ENCODE data around the gene ROR1. TPM values are rescaled to one million over a fixed set of nuclear protein-coding genes. Genes with fewer than 3 reads are reported as not detected.

ROR1 gene
- total and polyA plus RNA-seq, 2 of the 4 experiments (the other 2 are of a cell fraction) = 4.4 to 10.0 TPM

DNA sequence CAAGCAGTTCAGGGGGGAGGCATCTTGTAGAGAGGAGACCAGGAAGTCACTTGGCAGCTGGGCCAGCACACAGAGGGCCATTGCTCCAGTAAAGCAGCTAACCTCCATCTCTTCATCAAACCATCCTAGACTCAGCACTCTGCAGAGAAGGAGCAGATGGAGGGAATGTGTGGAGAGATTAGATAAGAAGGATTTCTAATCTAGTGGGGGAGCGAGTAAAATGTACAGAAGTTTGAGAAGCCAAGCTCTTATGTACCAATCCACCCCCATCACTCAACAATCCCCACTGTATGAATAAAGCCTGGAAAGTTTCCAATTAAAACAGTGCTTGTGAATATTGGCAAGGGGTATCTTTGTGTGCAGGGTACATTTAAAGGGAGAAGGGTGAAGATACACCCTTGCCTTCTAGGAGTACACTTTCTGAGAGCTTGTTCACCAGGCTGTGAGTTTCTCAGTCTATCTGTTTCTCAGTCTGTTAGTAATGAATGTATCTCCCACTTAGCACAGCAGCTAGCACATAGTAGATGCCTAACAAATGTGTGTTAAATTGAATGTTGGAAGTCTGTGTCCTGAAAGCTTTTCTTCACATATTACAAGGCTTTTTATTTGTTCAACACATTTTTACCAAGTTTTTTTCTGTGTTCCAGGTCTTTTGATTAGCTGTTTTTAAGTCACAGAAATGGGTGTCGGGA lies 286.9 kb downstream of the ROR1 start:
- Histone ChIP-seq H3K4me3 (ENCODE audit: insufficient read depth, low read depth, low read length) (no peak overlapping the region), H2AK9ac (replicated peaks; ENCODE audit: low read depth, low read length, poor library complexity) (no peak overlapping the region), H3K14ac (replicated peaks; ENCODE audit: low read depth, low read length) (no peak overlapping the region), H2AFZ (replicated peaks; ENCODE audit: low read length, poor library complexity) (no peak overlapping the region), H4K8ac (ENCODE audit: low read depth in 2 of 2, low read length in 2 of 2) (no peak overlapping the region), H4K5ac (ENCODE audit: low read depth, low read length) (no peak overlapping the region), H3K4me2 (ENCODE audit: low read depth, low read length) (no peak overlapping the region), H4K91ac (ENCODE audit: insufficient read depth, low read depth, low read length) (no peak overlapping the region), H2BK15ac (ENCODE audit: low read depth, low read length) (no peak overlapping the region), H3K23ac (ENCODE audit: low read depth, low read length) (no peak overlapping the region), H3K4me1 (ENCODE audit: control insufficient read depth, insufficient read depth, low read length) (no peaks in the 10 kb centered on the region; the same call in 1 of the 2 replicates), H2AK5ac (ENCODE audit: low read depth, low read length) (no peak overlapping the region), H3K4ac (ENCODE audit: low read depth, low read length) (no peak overlapping the region), H2BK5ac (ENCODE audit: low read depth, low read length, poor library complexity, severe bottlenecking) (no peak overlapping the region), H4K20me1 (ENCODE audit: insufficient read depth, low read length) (no peaks in the 10 kb centered on the region), H3K18ac (ENCODE audit: low read depth, low read length) (no peak overlapping the region), H3K9me1 (ENCODE audit: insufficient read depth, low read length) (no peaks in the 10 kb centered on the region), H2BK20ac (ENCODE audit: low read depth, low read length) (no peak overlapping the region), H3K27ac (ENCODE audit: insufficient read depth, low read length) (no peak overlapping the region), H3K9me3 (ENCODE audit: control insufficient read depth, insufficient read depth, low read length) (no peaks in the 10 kb centered on the region), H3K79me1 (ENCODE audit: low read depth in 1 of 2, low read length in 2 of 2) (no peaks in the 10 kb centered on the region), H2BK120ac (ENCODE audit: low read depth, low read length) (no peak overlapping the region), H3K36me3 (ENCODE audit: control insufficient read depth, insufficient read depth, low read length) (no peaks in the 10 kb centered on the region), H3K27me3 (ENCODE audit: control insufficient read depth, insufficient read depth, low read length) (peaks cover 4% of the 10 kb centered on the region; the same call in 1 of the 2 replicates), H3K9ac (ENCODE audit: low read depth, low read length) (no peak overlapping the region), H3K56ac (ENCODE audit: extremely low read depth, insufficient read depth, low read length) (no peak overlapping the region)
- DNase-seq = no peak
- ATAC-seq (ENCODE audit: low read depth) = no peak
- dilution Hi-C loops (cut with HindIII; ENCODE audit: low sequenced_read_pairs, unreplicated experiment) = no loop called here
- CTCF ChIA-PET = no interaction called here
- no CpG with 5 or more reads among the region's 2 CpGs for WGBS, 2 experiments (ENCODE audit: extremely low coverage in 2 of 2, insufficient read length in 1 of 2)
- POLR2A ChIA-PET (ENCODE audit: unreplicated experiment) = no interaction called here
- BruUV-seq (replicated peaks) = no TSS peak
- TF ChIP-seq RCOR1 (IDR thresholded peaks at IDR 0.05; ENCODE audit: insufficient replicate concordance, low read length) = no peak
- TF ChIP-seq MXI1 (IDR thresholded peaks at IDR 0.05; ENCODE audit: borderline replicate concordance, low read depth, low read length) = no peak
- TF ChIP-seq NFE2L2 (IDR thresholded peaks at IDR 0.05; ENCODE audit: low read depth, low read length) = no peak
- no peak for TF ChIP-seq RFX5 (IDR thresholded peaks at IDR 0.05; ENCODE audit: low read depth, low read length)
- TF ChIP-seq BHLHE40 (IDR thresholded peaks at IDR 0.05; ENCODE audit: low read depth, low read length) = no peak
- TF ChIP-seq POLR2A (IDR thresholded peaks at IDR 0.05; ENCODE audit: low read depth, low read length) = no peak
- TF ChIP-seq CHD1 (IDR thresholded peaks at IDR 0.05; ENCODE audit: low read depth, low read length) = no peak
- TF ChIP-seq, protein P1, sequence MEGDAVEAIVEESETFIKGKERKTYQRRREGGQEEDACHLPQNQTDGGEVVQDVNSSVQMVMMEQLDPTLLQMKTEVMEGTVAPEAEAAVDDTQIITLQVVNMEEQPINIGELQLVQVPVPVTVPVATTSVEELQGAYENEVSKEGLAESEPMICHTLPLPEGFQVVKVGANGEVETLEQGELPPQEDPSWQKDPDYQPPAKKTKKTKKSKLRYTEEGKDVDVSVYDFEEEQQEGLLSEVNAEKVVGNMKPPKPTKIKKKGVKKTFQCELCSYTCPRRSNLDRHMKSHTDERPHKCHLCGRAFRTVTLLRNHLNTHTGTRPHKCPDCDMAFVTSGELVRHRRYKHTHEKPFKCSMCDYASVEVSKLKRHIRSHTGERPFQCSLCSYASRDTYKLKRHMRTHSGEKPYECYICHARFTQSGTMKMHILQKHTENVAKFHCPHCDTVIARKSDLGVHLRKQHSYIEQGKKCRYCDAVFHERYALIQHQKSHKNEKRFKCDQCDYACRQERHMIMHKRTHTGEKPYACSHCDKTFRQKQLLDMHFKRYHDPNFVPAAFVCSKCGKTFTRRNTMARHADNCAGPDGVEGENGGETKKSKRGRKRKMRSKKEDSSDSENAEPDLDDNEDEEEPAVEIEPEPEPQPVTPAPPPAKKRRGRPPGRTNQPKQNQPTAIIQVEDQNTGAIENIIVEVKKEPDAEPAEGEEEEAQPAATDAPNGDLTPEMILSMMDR (conservative IDR thresholded peaks at IDR 0.05; ENCODE audit: low read depth, low read length) = no peak
- TF ChIP-seq, protein P2, sequence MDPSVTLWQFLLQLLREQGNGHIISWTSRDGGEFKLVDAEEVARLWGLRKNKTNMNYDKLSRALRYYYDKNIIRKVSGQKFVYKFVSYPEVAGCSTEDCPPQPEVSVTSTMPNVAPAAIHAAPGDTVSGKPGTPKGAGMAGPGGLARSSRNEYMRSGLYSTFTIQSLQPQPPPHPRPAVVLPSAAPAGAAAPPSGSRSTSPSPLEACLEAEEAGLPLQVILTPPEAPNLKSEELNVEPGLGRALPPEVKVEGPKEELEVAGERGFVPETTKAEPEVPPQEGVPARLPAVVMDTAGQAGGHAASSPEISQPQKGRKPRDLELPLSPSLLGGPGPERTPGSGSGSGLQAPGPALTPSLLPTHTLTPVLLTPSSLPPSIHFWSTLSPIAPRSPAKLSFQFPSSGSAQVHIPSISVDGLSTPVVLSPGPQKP (IDR thresholded peaks at IDR 0.05; ENCODE audit: borderline replicate concordance, low read depth, low read length) = no peak
- TF ChIP-seq, protein P3, sequence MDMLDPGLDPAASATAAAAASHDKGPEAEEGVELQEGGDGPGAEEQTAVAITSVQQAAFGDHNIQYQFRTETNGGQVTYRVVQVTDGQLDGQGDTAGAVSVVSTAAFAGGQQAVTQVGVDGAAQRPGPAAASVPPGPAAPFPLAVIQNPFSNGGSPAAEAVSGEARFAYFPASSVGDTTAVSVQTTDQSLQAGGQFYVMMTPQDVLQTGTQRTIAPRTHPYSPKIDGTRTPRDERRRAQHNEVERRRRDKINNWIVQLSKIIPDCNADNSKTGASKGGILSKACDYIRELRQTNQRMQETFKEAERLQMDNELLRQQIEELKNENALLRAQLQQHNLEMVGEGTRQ (IDR thresholded peaks at IDR 0.05; ENCODE audit: low read depth, low read length) = no peak
- no peak for TF ChIP-seq MAFK (IDR thresholded peaks at IDR 0.05; ENCODE audit: low read depth, low read length)
- no peak for TF ChIP-seq SMC3 (IDR thresholded peaks at IDR 0.05; ENCODE audit: low read depth, low read length)
- TF ChIP-seq CEBPB (IDR thresholded peaks at IDR 0.05; ENCODE audit: low read depth, low read length) = no peak
- no peak for TF ChIP-seq RAD21 (IDR thresholded peaks at IDR 0.05; ENCODE audit: low read length)
- intact Hi-C loops (cut with micrococcal nuclease) = no loop called here
- in situ Hi-C loops (cut with MboI; ENCODE audit: low sequenced_read_pairs) = no loop called here
